H9 (cell line): ENCODE results near the gene RHEBL1. TPM values are rescaled to one million over a fixed set of nuclear protein-coding genes. Genes with fewer than 3 reads are reported as not detected.

Source experiments
- DNase-seq: peaks from one replicate; pipeline ENCODE4 v3.0.0-alpha.2; 2017
- H2AFZ ChIP-seq: one replicate; pipeline ENCODE4 v1.6.1; 2013; ENCODE audit warnings: mild to moderate bottlenecking, low read length, control low read depth, moderate library complexity
- H2AK5ac ChIP-seq: 2 replicates; pipeline ENCODE4 v1.6.1; 2013; ENCODE audit warnings: low read length, control low read depth, mixed read lengths; ENCODE audit not compliant: insufficient read length
- H2BK120ac ChIP-seq: one replicate; pipeline ENCODE4 v1.6.1; 2013; ENCODE audit warnings: low read depth, mild to moderate bottlenecking, low read length, control low read depth, inconsistent platforms; ENCODE audit not compliant: poor library complexity, severe bottlenecking
- H2BK12ac ChIP-seq: 2 replicates; pipeline ENCODE4 v1.6.1; 2013; ENCODE audit warnings: low read length, control low read depth, mixed read lengths, low read depth; ENCODE audit not compliant: insufficient read length
- H2BK15ac ChIP-seq: 2 replicates; pipeline ENCODE4 v1.6.1; 2013; ENCODE audit warnings: low read depth, low read length, control low read depth
- H2BK20ac ChIP-seq: one replicate; pipeline ENCODE4 v1.6.1; 2013; ENCODE audit warnings: low read depth, mild to moderate bottlenecking, low read length, control low read depth, inconsistent platforms; ENCODE audit not compliant: poor library complexity, severe bottlenecking
- H2BK5ac ChIP-seq: 2 replicates; pipeline ENCODE4 v1.6.1; 2013; ENCODE audit warnings: low read length, control low read depth, mixed read lengths; ENCODE audit not compliant: insufficient read length
- H3K14ac ChIP-seq: 2 replicates; pipeline ENCODE4 v1.6.1; 2013; ENCODE audit warnings: low read length, control low read depth; ENCODE audit not compliant: insufficient read depth
- H3K18ac ChIP-seq: 2 replicates; pipeline ENCODE4 v1.6.1; 2013; ENCODE audit warnings: low read depth, mild to moderate bottlenecking, mixed read lengths, low read length, control low read depth; ENCODE audit not compliant: insufficient read length
- H3K23ac ChIP-seq: 2 replicates; pipeline ENCODE4 v1.6.1; 2013; ENCODE audit warnings: low read length, control low read depth, mixed read lengths, low read depth; ENCODE audit not compliant: insufficient read length
- H3K23me2 ChIP-seq: 2 replicates; pipeline ENCODE4 v1.6.1; 2013; ENCODE audit warnings: low read depth, mild to moderate bottlenecking, mixed read lengths, low read length, control low read depth; ENCODE audit not compliant: insufficient read length, poor library complexity, severe bottlenecking
- H3K27ac ChIP-seq: 2 replicates; pipeline ENCODE4 v1.5.1; 2013; ENCODE audit warnings: low read length, control low read depth, mixed read lengths, low read depth; ENCODE audit not compliant: insufficient read length
- H3K27me3 ChIP-seq: 2 replicates; pipeline ENCODE4 v1.6.1; 2013; ENCODE audit warnings: low read length, control low read depth, inconsistent platforms; ENCODE audit not compliant: insufficient read depth
- H3K4ac ChIP-seq: 2 replicates; pipeline ENCODE4 v1.6.1; 2013; ENCODE audit warnings: low read depth, mild to moderate bottlenecking, control low read depth, inconsistent platforms, low read length, moderate library complexity
- H3K4me1 ChIP-seq: 2 replicates; pipeline ENCODE4 v1.6.1; 2013; ENCODE audit warnings: low read length, control low read depth, inconsistent platforms; ENCODE audit not compliant: insufficient read depth
- H3K4me2 ChIP-seq: 2 replicates; pipeline ENCODE4 v1.6.1; 2013; ENCODE audit warnings: low read length, control low read depth, mixed read lengths; ENCODE audit not compliant: insufficient read length, insufficient read depth
- H3K56ac ChIP-seq: 2 replicates; pipeline ENCODE4 v1.6.1; 2013; ENCODE audit warnings: low read depth, mild to moderate bottlenecking, mixed read lengths, low read length, control low read depth; ENCODE audit not compliant: insufficient read length
- H3K79me1 ChIP-seq: 2 replicates; pipeline ENCODE4 v1.6.1; 2013; ENCODE audit warnings: low read depth, mild to moderate bottlenecking, moderate library complexity, low read length, control low read depth, inconsistent platforms; ENCODE audit not compliant: insufficient read depth, poor library complexity, severe bottlenecking
- H3K79me2 ChIP-seq: 2 replicates; pipeline ENCODE4 v1.6.1; 2013; ENCODE audit warnings: low read length, control low read depth, inconsistent platforms; ENCODE audit not compliant: insufficient read depth
- H3K9ac ChIP-seq: 2 replicates; pipeline ENCODE4 v1.6.1; 2013; ENCODE audit warnings: low read length, control low read depth, mixed read lengths; ENCODE audit not compliant: insufficient read length; ENCODE audit errors: extremely low read depth
- H3K9me3 ChIP-seq: one replicate; pipeline ENCODE4 v1.6.1; 2013; ENCODE audit warnings: low read depth, low read length, inconsistent platforms; ENCODE audit not compliant: control insufficient read depth
- H3T11ph ChIP-seq: one replicate; pipeline ENCODE4 v1.6.1; 2013; ENCODE audit warnings: mild to moderate bottlenecking, low read length, control low read depth, inconsistent platforms
- H4K20me1 ChIP-seq: one replicate; pipeline ENCODE4 v1.6.1; 2013; ENCODE audit not compliant: control insufficient read depth, insufficient read length, insufficient read depth
- H4K5ac ChIP-seq: 2 replicates; pipeline ENCODE4 v1.6.1; 2013; ENCODE audit warnings: low read depth, mild to moderate bottlenecking, mixed read lengths, low read length, control low read depth; ENCODE audit not compliant: insufficient read length
- H4K8ac ChIP-seq: replicated peaks from 2 replicates; pipeline ENCODE4 v1.6.1; 2013; ENCODE audit warnings: low read length, control low read depth, mixed read lengths, low read depth; ENCODE audit not compliant: insufficient read length
- H4K91ac ChIP-seq: 2 replicates; pipeline ENCODE4 v1.6.1; 2013; ENCODE audit warnings: low read depth, mild to moderate bottlenecking, moderate library complexity, mixed read lengths, low read length, control low read depth; ENCODE audit not compliant: insufficient read length
- H3K27ac Mint-ChIP-seq, 3 experiments: 2 replicates in 2 of 3; 3 replicates in 1 of 3; pipeline ENCODE4 v1.8.0; 2020 to 2021; ENCODE audit warnings: mixed read lengths in 3 of 3, mild to moderate bottlenecking in 1 of 3, moderate library complexity in 1 of 3
- H3K27me3 Mint-ChIP-seq: 2 replicates; pipeline ENCODE4 v1.8.0; 2021; ENCODE audit warnings: low read depth, mild to moderate bottlenecking, moderate library complexity, mixed read lengths
- H3K36me3 Mint-ChIP-seq, 3 experiments: 2 replicates in 2 of 3; 3 replicates in 1 of 3; pipeline ENCODE4 v1.8.0; 2020 to 2021; ENCODE audit warnings: low read depth in 3 of 3, mixed read lengths in 3 of 3; ENCODE audit not compliant: insufficient read depth in 1 of 3
- H3K4me1 Mint-ChIP-seq, 2 experiments: 2 replicates each; pipeline ENCODE4 v1.8.0; 2020; ENCODE audit warnings: mixed read lengths in 2 of 2
- H3K4me3 Mint-ChIP-seq, 2 experiments: 2 replicates in 1 of 2; 3 replicates in 1 of 2; pipeline ENCODE4 v1.8.0; 2020 to 2021; ENCODE audit warnings: mild to moderate bottlenecking in 2 of 2, mixed read lengths in 2 of 2, moderate library complexity in 1 of 2
- H3K9me3 Mint-ChIP-seq, 2 experiments: 2 replicates in 1 of 2; 3 replicates in 1 of 2; pipeline ENCODE4 v1.8.0; 2020; ENCODE audit warnings: mild to moderate bottlenecking in 2 of 2, mixed read lengths in 2 of 2, moderate library complexity in 1 of 2
- CTCF ChIP-seq: fragments of 200-600 bp; sonication (generic); conservative IDR thresholded peaks from 3 replicates; pipeline ENCODE4 v1.8.0; 2021; ENCODE audit warnings: antibody characterized with exemption, mild to moderate bottlenecking
- WGBS: extraction: QIAGEN DNeasy Blood & Tissue Kit; methylation state at CpG from one replicate; pipeline ENCODE4 v1.1.7; 2013; ENCODE audit warnings: missing lambda C conversion rate, low lambda C conversion rate, mixed read lengths; ENCODE audit not compliant: insufficient read length; ENCODE audit errors: extremely low coverage; 5-methylcytosine and 5-hydroxymethylcytosine counted together
- total RNA-seq: library from RNA; stranded (reverse); gene quantifications from 2 replicates; pipeline ENCODE4 v1.2.1, GENCODE V29; 2021

The RHEBL1 gene
- total RNA-seq, 1 experiment from 2014 or later: 4.0 TPM

GRCh38 chr12:49017891-49018260, 51.9 kb downstream of the RHEBL1 start:
- no CpG with 5 or more reads among the region's 8 CpGs for WGBS
- DNase-seq: no peak

More at GRCh38 chr12:49017891-49018260, 51.9 kb downstream of the RHEBL1 start:
- Histone ChIP-seq H3K4ac (no peak overlapping the region), H2AFZ (no peak overlapping the region), H2BK120ac (no peak overlapping the region), H4K20me1 (no peaks in the 10 kb centered on the region), H2BK5ac (no peak overlapping the region), H3K9me3 (no peaks in the 10 kb centered on the region), H3K79me1 (peaks cover 3% of the 10 kb centered on the region), H3K14ac (peak overlapping the region; percentile 80; the same call in 1 of the 2 replicates), H3K9ac (peak overlapping the region; percentile 82), H2BK15ac (no peak overlapping the region), H3K4me1 (no peaks in the 10 kb centered on the region), H3K27me3 (no peaks in the 10 kb centered on the region), H3K23me2 (peaks cover 9% of the 10 kb centered on the region), H3K27ac (no peak overlapping the region), H4K8ac (no peak overlapping the region), H4K5ac (no peak overlapping the region), H2BK12ac (no peak overlapping the region), H3K56ac (no peak overlapping the region), H2BK20ac (no peak overlapping the region), H4K91ac (no peak overlapping the region), H3T11ph (no peak overlapping the region), H3K4me2 (peak overlapping the region; percentile 78), H3K18ac (no peak overlapping the region), H3K79me2 (no peaks in the 10 kb centered on the region), H2AK5ac (no peak overlapping the region), H3K23ac (no peak overlapping the region)
- Mint-ChIP-seq H3K4me1 (peaks cover 15% of the 10 kb centered on the region in 2 experiments), H3K9me3 (no peaks in the 10 kb centered on the region), H3K27me3 (no peaks in the 10 kb centered on the region; the same call in 1 of the 2 replicates), H3K27ac (peak overlapping the region; percentile 89 to 99 (median 97); a peak in 6 of 7 replicates), H3K36me3 (peaks cover 7 to 22% (median 20%) of the 10 kb centered on the region in 3 experiments), H3K4me3 (peak overlapping the region; percentile 89 to 93)
- no peak for TF ChIP-seq CTCF
